ENCODE measurements around the gene CDC42BPA. TPM values are rescaled to one million over a fixed set of nuclear protein-coding genes. Genes with fewer than 3 reads are reported as not detected.

CDC42BPA gene
- total and polyA plus RNA-seq, 2 donors from 2014 or later = 11.2 to 60.7 TPM

DNA sequence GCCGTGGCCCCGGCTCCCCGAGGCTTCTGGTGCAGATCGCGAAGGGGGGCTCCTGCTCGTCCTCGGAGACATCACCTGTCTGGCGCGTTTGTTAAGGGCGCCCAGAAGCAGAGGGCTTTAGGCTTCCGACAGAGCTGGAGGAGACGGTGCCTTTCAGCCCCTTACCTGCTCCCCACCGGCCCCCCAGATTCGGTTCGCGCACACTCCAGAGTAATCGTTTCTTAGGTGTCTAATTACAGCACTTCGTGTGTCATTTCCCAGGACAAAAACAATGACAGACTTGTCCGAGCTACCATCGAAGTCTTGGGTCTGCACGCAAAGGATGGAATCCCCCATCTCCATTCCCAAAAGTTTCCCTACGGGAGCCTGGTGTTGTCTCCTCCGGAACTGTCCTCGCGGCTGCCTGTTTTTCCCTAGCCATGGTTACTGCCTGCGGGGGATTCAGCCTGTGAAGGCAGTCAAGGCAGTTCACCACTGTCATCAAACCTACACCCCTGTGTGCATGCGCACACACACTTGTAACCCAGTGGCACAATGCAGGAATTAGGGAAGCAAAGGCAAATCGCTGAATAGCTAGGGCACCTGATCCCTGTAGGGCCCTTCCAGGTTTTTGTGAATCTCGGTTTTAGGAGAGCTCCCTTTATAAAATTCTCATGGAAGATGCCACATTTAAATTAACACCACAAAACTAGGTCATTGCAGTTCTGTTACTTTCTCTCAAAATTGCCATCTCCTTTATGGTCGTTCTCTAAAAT lies 738 bp upstream of the CDC42BPA start:
- H3K36me3 ChIP-seq (ENCODE audit: control insufficient read depth in 2 of 3, insufficient read depth in 3 of 3, low read length in 3 of 3) = no peaks in the 10 kb centered on the region
- no peaks in the 10 kb centered on the region for H3K9me3 ChIP-seq (ENCODE audit: control insufficient read depth in 2 of 3, insufficient read depth in 1 of 3, low read length in 3 of 3)
- peak overlapping the region; percentile 40 to 76 (median 67) for H3K4me3 ChIP-seq (ENCODE audit: low read length in 3 of 3)
- H3K4me1 ChIP-seq (ENCODE audit: control insufficient read depth in 2 of 3, insufficient read depth in 2 of 3, low read depth in 1 of 3, low read length in 3 of 3) = peaks cover 0 to 9% (median 2%) of the 10 kb centered on the region in 3 donors
- H3K27ac ChIP-seq (ENCODE audit: low read depth in 2 of 2, low read length in 2 of 2) = peak overlapping the region; percentile 83 to 89
- peak; percentile 81 to 92 (median 89) for DNase-seq
- intact Hi-C loops (cut with DNase I) = no loop called here
- no peaks in the 10 kb centered on the region for H3K27me3 ChIP-seq (ENCODE audit: control insufficient read depth, insufficient read depth, low read length)
- TF ChIP-seq, protein P1, sequence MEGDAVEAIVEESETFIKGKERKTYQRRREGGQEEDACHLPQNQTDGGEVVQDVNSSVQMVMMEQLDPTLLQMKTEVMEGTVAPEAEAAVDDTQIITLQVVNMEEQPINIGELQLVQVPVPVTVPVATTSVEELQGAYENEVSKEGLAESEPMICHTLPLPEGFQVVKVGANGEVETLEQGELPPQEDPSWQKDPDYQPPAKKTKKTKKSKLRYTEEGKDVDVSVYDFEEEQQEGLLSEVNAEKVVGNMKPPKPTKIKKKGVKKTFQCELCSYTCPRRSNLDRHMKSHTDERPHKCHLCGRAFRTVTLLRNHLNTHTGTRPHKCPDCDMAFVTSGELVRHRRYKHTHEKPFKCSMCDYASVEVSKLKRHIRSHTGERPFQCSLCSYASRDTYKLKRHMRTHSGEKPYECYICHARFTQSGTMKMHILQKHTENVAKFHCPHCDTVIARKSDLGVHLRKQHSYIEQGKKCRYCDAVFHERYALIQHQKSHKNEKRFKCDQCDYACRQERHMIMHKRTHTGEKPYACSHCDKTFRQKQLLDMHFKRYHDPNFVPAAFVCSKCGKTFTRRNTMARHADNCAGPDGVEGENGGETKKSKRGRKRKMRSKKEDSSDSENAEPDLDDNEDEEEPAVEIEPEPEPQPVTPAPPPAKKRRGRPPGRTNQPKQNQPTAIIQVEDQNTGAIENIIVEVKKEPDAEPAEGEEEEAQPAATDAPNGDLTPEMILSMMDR (IDR thresholded peaks at IDR 0.05; ENCODE audit: borderline replicate concordance, extremely low read depth, insufficient read depth) = no peak
- peak overlapping the region; percentile 5 to 81 (median 72) for H3K9ac ChIP-seq (ENCODE audit: low read length in 3 of 3)
- no peak for FAIRE-seq

DNA sequence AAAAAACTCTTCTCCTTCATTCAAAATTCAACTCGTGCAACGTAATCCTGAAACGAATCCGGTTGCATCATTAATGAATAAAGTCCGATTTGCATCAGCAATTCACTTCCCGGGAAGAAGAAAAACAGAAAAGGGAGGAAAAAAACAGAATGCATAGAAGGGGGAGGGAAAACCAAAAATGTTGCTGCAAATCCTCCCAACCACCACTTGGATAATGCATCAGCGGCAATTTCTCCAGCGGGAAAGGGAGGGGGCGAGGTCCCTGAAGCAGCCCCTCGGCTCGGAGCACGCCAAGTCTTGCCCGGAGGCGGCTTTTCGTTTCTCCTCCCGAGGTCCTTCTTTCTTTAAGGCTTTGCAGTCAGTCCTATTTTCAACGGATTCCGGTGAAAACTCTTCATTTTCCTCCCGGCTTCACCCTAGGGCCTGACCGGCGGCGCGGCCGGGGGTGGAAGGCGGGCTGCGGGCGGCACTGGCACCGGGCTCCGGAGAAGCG lies 723 bp downstream of the CDC42BPA start:
- peak; percentile 33 for FAIRE-seq
- intact Hi-C loops (cut with DNase I) = no loop called here

DNA sequence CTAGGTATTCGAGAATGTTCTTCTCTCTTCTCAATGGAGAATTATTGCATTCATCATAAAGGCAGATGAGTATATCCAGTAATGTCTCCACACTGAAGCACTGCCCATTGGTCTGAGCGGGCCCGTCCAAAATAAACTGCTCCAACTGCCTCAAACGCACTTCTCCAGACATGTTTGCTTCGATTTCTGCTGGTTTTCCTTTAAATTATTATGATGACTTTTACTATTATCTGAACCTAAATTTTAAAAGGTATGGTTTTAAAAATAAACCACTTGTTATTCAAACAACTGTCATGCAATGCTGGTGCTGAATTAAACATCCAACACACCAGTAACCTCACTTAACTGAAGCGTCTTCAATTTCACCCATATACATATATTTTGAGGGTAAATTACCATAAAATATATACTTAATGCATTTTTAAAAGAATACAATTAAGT lies 1.3 kb downstream of the CDC42BPA start:
- FAIRE-seq (no peak), DNase-seq (peak in 2 of 5 donors; percentile 47 to 49)
- H3K9ac ChIP-seq (ENCODE audit: low read length in 3 of 3) = peak overlapping the region; percentile 56 to 77 (median 60)
- TF ChIP-seq, protein P1 (IDR thresholded peaks at IDR 0.05; ENCODE audit: borderline replicate concordance, extremely low read depth, insufficient read depth) = no peak
- no peaks in the 10 kb centered on the region for H3K27me3 ChIP-seq (ENCODE audit: control insufficient read depth, insufficient read depth, low read length)
- H3K4me3 ChIP-seq (ENCODE audit: low read length in 3 of 3) = peak overlapping the region; percentile 67 to 89 (median 83)
- peak overlapping the region; percentile 25 to 64 for H3K27ac ChIP-seq (ENCODE audit: low read depth in 2 of 2, low read length in 2 of 2)
- intact Hi-C loops (cut with DNase I) = no loop called here
- H3K36me3 ChIP-seq (ENCODE audit: control insufficient read depth in 2 of 3, insufficient read depth in 3 of 3, low read length in 3 of 3) = no peaks in the 10 kb centered on the region
- H3K9me3 ChIP-seq (ENCODE audit: control insufficient read depth in 2 of 3, insufficient read depth in 1 of 3, low read length in 3 of 3) = no peaks in the 10 kb centered on the region
- H3K4me1 ChIP-seq (ENCODE audit: control insufficient read depth in 2 of 3, insufficient read depth in 2 of 3, low read depth in 1 of 3, low read length in 3 of 3) = peaks cover 0 to 9% (median 2%) of the 10 kb centered on the region in 3 donors

More for the DNA sequence above, 723 bp downstream of the CDC42BPA start:
- Histone ChIP-seq H3K4me1 (ENCODE audit: control insufficient read depth in 2 of 3, insufficient read depth in 2 of 3, low read depth in 1 of 3, low read length in 3 of 3) (peaks cover 0 to 9% (median 2%) of the 10 kb centered on the region in 3 donors), H3K27ac (ENCODE audit: low read depth in 2 of 2, low read length in 2 of 2) (peak overlapping the region; percentile 83 to 89), H3K27me3 (ENCODE audit: control insufficient read depth, insufficient read depth, low read length) (no peaks in the 10 kb centered on the region), H3K36me3 (ENCODE audit: control insufficient read depth in 2 of 3, insufficient read depth in 3 of 3, low read length in 3 of 3) (no peaks in the 10 kb centered on the region), H3K4me3 (ENCODE audit: low read length in 3 of 3) (peak overlapping the region; percentile 67 to 89 (median 83)), H3K9ac (ENCODE audit: low read length in 3 of 3) (peak overlapping the region; percentile 18 to 85 (median 60)), H3K9me3 (ENCODE audit: control insufficient read depth in 2 of 3, insufficient read depth in 1 of 3, low read length in 3 of 3) (no peaks in the 10 kb centered on the region)
- DNase-seq = peak in 4 of 5 donors; percentile 79 to 92 (median 86)
- TF ChIP-seq, protein P1 (IDR thresholded peaks at IDR 0.05; ENCODE audit: borderline replicate concordance, extremely low read depth, insufficient read depth) = peak; percentile 17
